Suprapubic skin (tissue), 4 donors: ENCODE results near the gene DGKH. TPM values are rescaled to one million over a fixed set of nuclear protein-coding genes. Genes with fewer than 3 reads are reported as not detected.
"Not testable (repeated sequence)": the region's sequence is repeated elsewhere in the genome, so short reads cannot be mapped to it uniquely, and the experiment has no call there.

Experiments
- DNase-seq, 2 donors: peaks; one replicate each; pipeline ENCODE4 v3.0.0-alpha.2; 2019; ENCODE audit warnings: low spot score in 2 of 2
- H3K27ac ChIP-seq: fragments of 200-600 bp; sonication (generic); one replicate; pipeline ENCODE4 v1.5.1; 2019
- H3K27me3 ChIP-seq: fragments of 200-600 bp; sonication (generic); one replicate; pipeline ENCODE4 v1.5.1; 2019
- H3K36me3 ChIP-seq: fragments of 200-600 bp; sonication (generic); one replicate; pipeline ENCODE4 v1.5.1; 2019
- H3K4me1 ChIP-seq: fragments of 200-600 bp; sonication (generic); one replicate; pipeline ENCODE4 v1.5.1; 2019
- H3K4me3 ChIP-seq: fragments of 200-600 bp; sonication (generic); one replicate; pipeline ENCODE4 v1.5.1; 2019; ENCODE audit warnings: mild to moderate bottlenecking
- H3K9me3 ChIP-seq: fragments of 200-600 bp; sonication (generic); one replicate; pipeline ENCODE4 v1.5.1; 2019
- EP300 ChIP-seq: sonication (generic); formaldehyde crosslinking; IDR thresholded peaks from one replicate; pipeline ENCODE4 v1.6.1; 2017; ENCODE audit warnings: antibody characterized with exemption
- POLR2A ChIP-seq, 2 donors: fragments of 450-650 bp; IDR thresholded peaks; one replicate each; pipeline ENCODE4 v1.6.1; 2017; ENCODE audit warnings: antibody characterized with exemption in 2 of 2, mild to moderate bottlenecking in 2 of 2, moderate library complexity in 2 of 2
- POLR2AphosphoS5 ChIP-seq, 3 donors: sonication (generic); formaldehyde crosslinking; IDR thresholded peaks; one replicate each; pipeline ENCODE4 v1.6.1; 2017; ENCODE audit warnings: antibody characterized with exemption in 3 of 3
- WGBS: methylation state at CpG from one replicate; pipeline ENCODE4 v1.1.5; 2018; 5-methylcytosine and 5-hydroxymethylcytosine counted together
- total RNA-seq, 4 donors: library from RNA; depleted of rRNA; stranded (reverse); fragments of >200 nt; gene quantifications; one replicate each; pipeline ENCODE4 v1.1.0, GENCODE V29; 2016
- TF ChIP-seq, protein P1 (sequence below), 2 donors: fragments of 200-600 bp in 1 of 2; fragments of 450-650 bp in 1 of 2; sonication (generic) in 1 of 2; IDR thresholded peaks; one replicate each; pipeline ENCODE4 v1.5.1; 2016 to 2019; ENCODE audit warnings: antibody characterized with exemption in 2 of 2, mild to moderate bottlenecking in 1 of 2, moderate library complexity in 1 of 2

Gene DGKH
- total RNA-seq, 4 donors from 2014 or later = 14.8 to 28.0 (median 16.9) TPM

DNA sequence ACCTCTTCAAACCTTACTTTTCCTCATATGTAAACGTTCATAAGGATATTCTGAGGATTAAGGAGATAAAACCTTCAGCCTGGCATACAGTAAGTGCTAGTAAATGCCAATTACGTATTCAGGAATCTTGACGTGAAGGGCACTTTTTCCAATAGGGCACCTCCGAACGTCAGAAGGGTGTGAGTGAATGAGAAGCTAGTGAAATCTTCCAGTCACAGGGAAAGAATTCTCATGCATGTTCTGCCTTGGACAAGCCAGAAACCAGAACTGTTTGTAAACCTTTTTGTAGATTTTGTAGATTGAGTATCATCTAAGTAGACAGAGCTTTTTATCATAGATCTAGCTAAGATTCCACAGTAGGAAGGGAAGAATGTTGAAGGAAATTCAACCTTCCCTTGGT, 16.5 kb downstream of the DGKH start:
- no peaks in the 10 kb centered on the region for H3K4me1 ChIP-seq
- no peak overlapping the region for H3K27ac ChIP-seq
- DNase-seq = no peak
- 83% methylated on average over 5 of the region's 5 CpGs for WGBS
- no peaks in the 10 kb centered on the region for H3K27me3 ChIP-seq
- no peaks in the 10 kb centered on the region for H3K9me3 ChIP-seq
- H3K36me3 ChIP-seq = no peaks in the 10 kb centered on the region
- no peak overlapping the region for H3K4me3 ChIP-seq
- TF ChIP-seq POLR2AphosphoS5 (IDR thresholded peaks at IDR 0.05) (no peak), POLR2A (IDR thresholded peaks at IDR 0.05) (no peak), EP300 (no peak)
- TF ChIP-seq, protein P1, sequence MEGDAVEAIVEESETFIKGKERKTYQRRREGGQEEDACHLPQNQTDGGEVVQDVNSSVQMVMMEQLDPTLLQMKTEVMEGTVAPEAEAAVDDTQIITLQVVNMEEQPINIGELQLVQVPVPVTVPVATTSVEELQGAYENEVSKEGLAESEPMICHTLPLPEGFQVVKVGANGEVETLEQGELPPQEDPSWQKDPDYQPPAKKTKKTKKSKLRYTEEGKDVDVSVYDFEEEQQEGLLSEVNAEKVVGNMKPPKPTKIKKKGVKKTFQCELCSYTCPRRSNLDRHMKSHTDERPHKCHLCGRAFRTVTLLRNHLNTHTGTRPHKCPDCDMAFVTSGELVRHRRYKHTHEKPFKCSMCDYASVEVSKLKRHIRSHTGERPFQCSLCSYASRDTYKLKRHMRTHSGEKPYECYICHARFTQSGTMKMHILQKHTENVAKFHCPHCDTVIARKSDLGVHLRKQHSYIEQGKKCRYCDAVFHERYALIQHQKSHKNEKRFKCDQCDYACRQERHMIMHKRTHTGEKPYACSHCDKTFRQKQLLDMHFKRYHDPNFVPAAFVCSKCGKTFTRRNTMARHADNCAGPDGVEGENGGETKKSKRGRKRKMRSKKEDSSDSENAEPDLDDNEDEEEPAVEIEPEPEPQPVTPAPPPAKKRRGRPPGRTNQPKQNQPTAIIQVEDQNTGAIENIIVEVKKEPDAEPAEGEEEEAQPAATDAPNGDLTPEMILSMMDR (IDR thresholded peaks at IDR 0.05) = no peak

DNA sequence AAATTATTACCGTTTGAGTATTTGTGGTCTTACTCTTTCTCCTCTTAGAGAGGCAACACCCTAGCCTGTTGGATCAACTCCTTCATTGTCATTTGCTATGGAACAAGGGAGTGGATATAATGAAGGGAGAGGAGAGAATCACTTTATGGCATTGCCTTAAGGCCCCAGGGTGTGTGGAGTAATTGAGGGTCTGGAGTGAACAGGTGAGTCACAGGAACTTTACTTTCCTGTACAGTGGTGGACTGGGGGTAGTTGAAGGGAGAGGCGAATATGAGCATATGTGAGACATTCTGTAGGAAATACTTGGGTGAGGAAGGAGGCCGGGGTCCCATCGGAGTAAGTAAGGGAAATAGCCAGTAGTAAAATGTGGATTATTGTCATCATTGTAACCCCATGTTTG, 17.0 kb downstream of the DGKH start:
- Histone ChIP-seq H3K4me3 (no peak overlapping the region), H3K27me3 (no peaks in the 10 kb centered on the region), H3K9me3 (no peaks in the 10 kb centered on the region), H3K36me3 (no peaks in the 10 kb centered on the region), H3K27ac (no peak overlapping the region), H3K4me1 (no peaks in the 10 kb centered on the region)
- WGBS = 92% methylated on average over 4 of the region's 4 CpGs
- TF ChIP-seq EP300 = no peak
- TF ChIP-seq, protein P1 (IDR thresholded peaks at IDR 0.05) = no peak
- no peak for TF ChIP-seq POLR2A (IDR thresholded peaks at IDR 0.05)
- no peak for TF ChIP-seq POLR2AphosphoS5 (IDR thresholded peaks at IDR 0.05)
- DNase-seq = no peak

DNA sequence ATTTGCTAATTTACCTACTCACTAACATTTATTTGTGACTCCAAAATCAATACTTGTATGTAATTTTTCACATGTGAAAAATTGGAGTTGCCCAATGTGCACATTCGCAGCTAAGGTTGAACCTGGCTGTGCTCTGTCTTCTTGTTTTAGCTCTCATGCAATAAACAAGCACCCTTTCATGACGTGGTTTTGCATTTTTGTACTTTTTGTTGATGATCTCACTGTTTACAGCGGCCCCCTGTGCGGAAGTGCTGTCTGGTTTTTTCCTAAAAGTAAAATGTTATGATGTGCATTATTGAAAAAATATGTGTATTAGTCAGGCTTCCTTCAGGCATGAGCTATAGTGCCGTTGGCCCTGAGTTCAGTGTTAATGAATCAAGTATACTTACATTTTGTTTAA, 18.1 kb downstream of the DGKH start:
- no peaks in the 10 kb centered on the region for H3K27me3 ChIP-seq
- TF ChIP-seq POLR2AphosphoS5 (IDR thresholded peaks at IDR 0.05) (no peak), EP300 (no peak), POLR2A (IDR thresholded peaks at IDR 0.05) (no peak)
- TF ChIP-seq, protein P1 (IDR thresholded peaks at IDR 0.05) = no peak
- no peaks in the 10 kb centered on the region for H3K4me1 ChIP-seq
- H3K27ac ChIP-seq = no peak overlapping the region
- WGBS = 72% methylated on average over 5 of the region's 5 CpGs
- no peaks in the 10 kb centered on the region for H3K9me3 ChIP-seq
- peaks cover under 1% of the 10 kb centered on the region for H3K36me3 ChIP-seq
- H3K4me3 ChIP-seq = no peak overlapping the region
- DNase-seq = no peak

DNA sequence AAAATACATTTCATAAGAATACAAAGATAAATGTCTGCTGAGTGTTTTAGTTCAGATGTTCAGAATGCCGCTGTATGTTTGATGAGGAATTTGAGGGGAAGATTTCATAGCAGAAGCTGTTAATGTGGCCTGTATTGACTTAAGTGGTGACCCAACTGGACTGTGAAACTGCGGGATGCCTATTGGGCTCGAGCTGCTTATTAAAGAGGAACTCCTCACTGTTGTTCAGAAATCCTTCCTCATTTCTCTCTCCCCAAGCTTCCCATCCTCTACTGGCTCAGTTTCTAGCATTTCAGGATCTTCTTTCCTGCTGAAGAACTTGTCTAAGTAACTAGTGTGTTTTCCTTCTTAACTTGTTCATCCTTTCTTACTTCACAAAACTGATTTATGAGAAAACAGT, 20.4 kb downstream of the DGKH start:
- no peaks in the 10 kb centered on the region for H3K27me3 ChIP-seq
- no peak overlapping the region for H3K27ac ChIP-seq
- H3K9me3 ChIP-seq = no peaks in the 10 kb centered on the region
- H3K36me3 ChIP-seq = peaks cover 4% of the 10 kb centered on the region
- no peaks in the 10 kb centered on the region for H3K4me1 ChIP-seq
- no peak for DNase-seq
- 50% methylated on average over 3 of the region's 3 CpGs for WGBS
- no peak for TF ChIP-seq EP300
- no peak overlapping the region for H3K4me3 ChIP-seq

DNA sequence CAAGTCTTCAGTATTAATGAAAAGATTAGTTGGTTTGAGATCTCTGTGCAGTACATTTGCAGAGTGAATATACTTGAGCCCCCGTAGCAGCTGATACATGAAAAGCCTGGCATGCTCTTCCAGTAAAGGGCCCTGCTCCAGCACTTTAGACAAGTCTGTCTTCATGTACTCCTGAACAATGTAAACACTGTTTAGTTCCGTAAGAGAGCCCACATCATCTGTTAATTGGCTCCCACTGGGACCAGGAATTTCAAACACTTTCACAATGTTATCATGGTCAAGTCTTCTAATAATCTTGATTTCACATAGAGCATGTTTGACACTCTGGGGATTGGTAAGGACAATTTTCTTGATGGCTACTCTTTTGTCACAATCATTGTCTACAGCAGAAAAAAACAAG, 22.2 kb downstream of the DGKH start:
- DNase-seq = not testable (repeated sequence)
- WGBS = 93% methylated on average over 2 of the region's 2 CpGs

DNA sequence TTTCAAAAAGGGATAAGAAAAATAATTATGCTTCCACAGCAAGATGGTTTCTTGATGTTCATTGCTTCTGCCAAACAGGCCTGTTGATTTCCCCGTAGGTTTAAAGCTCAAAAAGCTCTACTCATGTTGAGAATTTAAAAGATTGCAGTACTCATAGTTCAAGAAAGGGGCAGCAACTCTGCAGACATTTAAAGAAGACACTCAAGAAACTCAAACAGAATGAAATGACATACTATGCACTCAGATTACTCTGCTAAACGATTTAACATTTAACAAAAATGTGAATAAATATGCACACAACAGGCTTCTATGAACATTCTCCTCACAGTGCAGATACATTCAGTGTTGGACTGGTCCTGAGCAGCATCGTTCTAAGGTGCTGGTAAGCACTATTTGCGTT, 22.7 kb downstream of the DGKH start:
- not testable (repeated sequence) for H3K4me3 ChIP-seq, H3K4me1 ChIP-seq, H3K27ac ChIP-seq, H3K27me3 ChIP-seq, H3K9me3 ChIP-seq, H3K36me3 ChIP-seq, DNase-seq
- 90% methylated on average over 4 of the region's 4 CpGs for WGBS

More for the DNA sequence above, 22.2 kb downstream of the DGKH start:
- not testable (repeated sequence) for H3K27me3 ChIP-seq, H3K4me1 ChIP-seq, H3K36me3 ChIP-seq, H3K27ac ChIP-seq, H3K9me3 ChIP-seq, H3K4me3 ChIP-seq

DNA sequence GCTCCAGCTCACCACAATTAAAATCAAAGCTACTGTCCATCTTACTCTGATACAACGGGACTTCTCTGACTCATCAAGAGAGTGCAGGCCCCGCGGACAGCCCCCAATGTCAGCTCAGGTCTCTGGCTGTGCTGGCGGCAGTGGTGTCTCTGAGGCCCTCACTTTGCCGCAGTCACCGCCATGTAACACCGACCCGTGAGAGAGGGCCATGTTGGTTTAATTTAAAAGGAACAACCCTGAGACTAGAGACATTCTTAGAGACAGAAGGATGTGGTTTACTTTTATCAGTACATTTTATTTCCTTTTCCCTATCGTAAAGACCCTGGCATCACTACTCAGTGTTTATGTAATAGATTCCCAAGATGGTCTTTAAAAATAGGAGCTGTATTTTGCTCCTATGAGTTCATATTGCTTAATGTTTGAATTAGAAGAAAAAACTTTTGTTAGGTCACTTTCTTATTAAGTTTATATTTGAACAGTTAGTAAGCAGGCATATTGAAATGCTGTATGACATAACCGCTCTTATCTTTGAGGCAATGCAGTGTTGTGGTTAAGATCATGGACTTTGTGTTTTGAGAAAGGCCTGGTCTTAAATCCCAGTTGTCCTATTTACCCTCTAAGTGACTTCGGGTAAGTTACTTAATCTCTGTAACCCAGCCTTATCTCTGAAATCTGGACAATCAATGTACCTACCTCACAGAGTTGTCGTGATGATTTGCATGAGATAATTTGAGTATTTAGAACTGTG, 23.4 kb downstream of the DGKH start:
- H3K27ac ChIP-seq = no peak overlapping the region
- peaks cover 4% of the 10 kb centered on the region for H3K36me3 ChIP-seq
- no peak overlapping the region for H3K4me3 ChIP-seq
- no peak for DNase-seq
- no peak for TF ChIP-seq POLR2AphosphoS5 (IDR thresholded peaks at IDR 0.05)
- no peaks in the 10 kb centered on the region for H3K27me3 ChIP-seq
- H3K4me1 ChIP-seq = no peaks in the 10 kb centered on the region
- H3K9me3 ChIP-seq = no peaks in the 10 kb centered on the region
- WGBS = 83% methylated on average over 12 of the region's 12 CpGs
